GM21526 (cell line): Measurements from ENCODE around the gene C20orf144.

Source experiments
- ATAC-seq: cut with Tn5 transposase; IDR thresholded peaks from one replicate; pipeline ENCODE4 v1.9.1; 2021; ENCODE audit warnings: moderate library complexity; ENCODE audit not compliant: unreplicated experiment, low FRiP score

The C20orf144 gene

GRCh38 chr20:33676121-33676520 lies 14.0 kb downstream of the C20orf144 start:
- ATAC-seq: no peak

- ATAC-seq: no peak
Observed at GRCh38 chr20:33676652-33677645, 14.8 kb downstream of the C20orf144 start.

GRCh38 chr20:33677991-33678702 lies 16.0 kb downstream of the C20orf144 start:
- no peak for ATAC-seq

GRCh38 chr20:33679758-33680485 lies 17.8 kb downstream of the C20orf144 start:
- no peak for ATAC-seq

- no peak for ATAC-seq
Observed at GRCh38 chr20:33680686-33681085, 18.6 kb downstream of the C20orf144 start.

GRCh38 chr20:33681288-33681687 lies 19.2 kb downstream of the C20orf144 start:
- ATAC-seq: no peak

- no peak for ATAC-seq
Observed at GRCh38 chr20:33681728-33682353, 19.7 kb downstream of the C20orf144 start.

GRCh38 chr20:33684533-33685327 lies 22.6 kb downstream of the C20orf144 start:
- ATAC-seq: no peak

- peak; percentile 36 for ATAC-seq
Observed at GRCh38 chr20:33685328-33686099, 23.4 kb downstream of the C20orf144 start.

GRCh38 chr20:33686100-33686983 lies 24.2 kb downstream of the C20orf144 start, which contains the start of gene E2F1:
Gene E2F1, minus strand, starts transcription at chr20:33686385. Its CDS starts 121 bp downstream, at chr20:33686264.
- peak; percentile 62 for ATAC-seq

- ATAC-seq: no peak
Observed at GRCh38 chr20:33686984-33687366, 24.8 kb downstream of the C20orf144 start.

- no peak for ATAC-seq
Observed at GRCh38 chr20:33687370-33687915, 25.3 kb downstream of the C20orf144 start.

GRCh38 chr20:33687993-33688937 lies 26.1 kb downstream of the C20orf144 start:
- no peak for ATAC-seq

GRCh38 chr20:33688938-33689424 lies 26.9 kb downstream of the C20orf144 start:
- ATAC-seq: no peak

- no peak for ATAC-seq
Observed at GRCh38 chr20:33689493-33689892, 27.4 kb downstream of the C20orf144 start.

- no peak for ATAC-seq
Observed at GRCh38 chr20:33689973-33690372, 27.8 kb downstream of the C20orf144 start.
